ENCODE data around the gene ENTPD8.

DNA sequence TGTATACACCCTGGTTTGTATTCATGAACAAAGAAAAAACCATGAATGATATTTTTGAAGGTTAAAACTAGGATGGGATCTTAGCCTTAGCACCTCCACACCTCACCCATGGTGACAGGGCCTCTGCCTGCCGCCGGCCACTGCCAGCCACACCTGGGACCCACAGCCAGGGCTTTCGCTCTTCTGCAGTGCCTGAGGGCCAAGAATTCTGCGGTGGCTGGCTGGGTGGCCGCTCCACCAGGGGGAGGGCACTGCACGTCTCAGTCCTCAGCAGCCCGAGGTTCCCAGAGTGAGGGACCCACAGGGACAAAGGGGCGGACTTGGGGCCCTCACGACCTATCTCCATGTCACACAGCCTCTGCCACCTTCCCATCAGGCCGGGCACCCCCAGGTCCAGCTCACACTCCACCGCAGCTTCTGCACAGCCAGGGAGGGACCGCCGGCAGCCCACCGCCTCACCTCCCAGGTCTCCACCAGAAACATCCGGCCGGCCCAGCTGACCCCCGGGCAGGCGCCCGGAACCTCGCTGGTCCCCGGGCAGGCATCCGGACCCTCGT is 25.1 kb downstream of the ENTPD8 start:
- TF ChIP-seq POLR2AphosphoS5 (IDR thresholded peaks at IDR 0.05; ENCODE audit: insufficient read depth, low read depth, low read length) (no peak), FOS (IDR thresholded peaks at IDR 0.05; ENCODE audit: borderline replicate concordance, insufficient read depth, low read length) (no peak)
- TF ChIP-seq, protein P1, sequence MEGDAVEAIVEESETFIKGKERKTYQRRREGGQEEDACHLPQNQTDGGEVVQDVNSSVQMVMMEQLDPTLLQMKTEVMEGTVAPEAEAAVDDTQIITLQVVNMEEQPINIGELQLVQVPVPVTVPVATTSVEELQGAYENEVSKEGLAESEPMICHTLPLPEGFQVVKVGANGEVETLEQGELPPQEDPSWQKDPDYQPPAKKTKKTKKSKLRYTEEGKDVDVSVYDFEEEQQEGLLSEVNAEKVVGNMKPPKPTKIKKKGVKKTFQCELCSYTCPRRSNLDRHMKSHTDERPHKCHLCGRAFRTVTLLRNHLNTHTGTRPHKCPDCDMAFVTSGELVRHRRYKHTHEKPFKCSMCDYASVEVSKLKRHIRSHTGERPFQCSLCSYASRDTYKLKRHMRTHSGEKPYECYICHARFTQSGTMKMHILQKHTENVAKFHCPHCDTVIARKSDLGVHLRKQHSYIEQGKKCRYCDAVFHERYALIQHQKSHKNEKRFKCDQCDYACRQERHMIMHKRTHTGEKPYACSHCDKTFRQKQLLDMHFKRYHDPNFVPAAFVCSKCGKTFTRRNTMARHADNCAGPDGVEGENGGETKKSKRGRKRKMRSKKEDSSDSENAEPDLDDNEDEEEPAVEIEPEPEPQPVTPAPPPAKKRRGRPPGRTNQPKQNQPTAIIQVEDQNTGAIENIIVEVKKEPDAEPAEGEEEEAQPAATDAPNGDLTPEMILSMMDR (IDR thresholded peaks at IDR 0.05; ENCODE audit: extremely low read depth in 1 of 2, insufficient read depth in 1 of 2, low read depth in 1 of 2, low read length in 2 of 2), result no peak
- TF ChIP-seq, protein P2, sequence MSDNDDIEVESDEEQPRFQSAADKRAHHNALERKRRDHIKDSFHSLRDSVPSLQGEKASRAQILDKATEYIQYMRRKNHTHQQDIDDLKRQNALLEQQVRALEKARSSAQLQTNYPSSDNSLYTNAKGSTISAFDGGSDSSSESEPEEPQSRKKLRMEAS (IDR thresholded peaks at IDR 0.05; ENCODE audit: insufficient read depth, insufficient read length), result no peak

Measured in endothelial cell of umbilical vein (primary cell).